Measurements from ENCODE around the gene KCNH3.
"Not testable (repeated sequence)": the region's sequence is repeated elsewhere in the genome, so short reads cannot be mapped to it uniquely, and the experiment has no call there.

Gene KCNH3, protein sequence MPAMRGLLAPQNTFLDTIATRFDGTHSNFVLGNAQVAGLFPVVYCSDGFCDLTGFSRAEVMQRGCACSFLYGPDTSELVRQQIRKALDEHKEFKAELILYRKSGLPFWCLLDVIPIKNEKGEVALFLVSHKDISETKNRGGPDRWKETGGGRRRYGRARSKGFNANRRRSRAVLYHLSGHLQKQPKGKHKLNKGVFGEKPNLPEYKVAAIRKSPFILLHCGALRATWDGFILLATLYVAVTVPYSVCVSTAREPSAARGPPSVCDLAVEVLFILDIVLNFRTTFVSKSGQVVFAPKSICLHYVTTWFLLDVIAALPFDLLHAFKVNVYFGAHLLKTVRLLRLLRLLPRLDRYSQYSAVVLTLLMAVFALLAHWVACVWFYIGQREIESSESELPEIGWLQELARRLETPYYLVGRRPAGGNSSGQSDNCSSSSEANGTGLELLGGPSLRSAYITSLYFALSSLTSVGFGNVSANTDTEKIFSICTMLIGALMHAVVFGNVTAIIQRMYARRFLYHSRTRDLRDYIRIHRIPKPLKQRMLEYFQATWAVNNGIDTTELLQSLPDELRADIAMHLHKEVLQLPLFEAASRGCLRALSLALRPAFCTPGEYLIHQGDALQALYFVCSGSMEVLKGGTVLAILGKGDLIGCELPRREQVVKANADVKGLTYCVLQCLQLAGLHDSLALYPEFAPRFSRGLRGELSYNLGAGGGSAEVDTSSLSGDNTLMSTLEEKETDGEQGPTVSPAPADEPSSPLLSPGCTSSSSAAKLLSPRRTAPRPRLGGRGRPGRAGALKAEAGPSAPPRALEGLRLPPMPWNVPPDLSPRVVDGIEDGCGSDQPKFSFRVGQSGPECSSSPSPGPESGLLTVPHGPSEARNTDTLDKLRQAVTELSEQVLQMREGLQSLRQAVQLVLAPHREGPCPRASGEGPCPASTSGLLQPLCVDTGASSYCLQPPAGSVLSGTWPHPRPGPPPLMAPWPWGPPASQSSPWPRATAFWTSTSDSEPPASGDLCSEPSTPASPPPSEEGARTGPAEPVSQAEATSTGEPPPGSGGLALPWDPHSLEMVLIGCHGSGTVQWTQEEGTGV

DNA sequence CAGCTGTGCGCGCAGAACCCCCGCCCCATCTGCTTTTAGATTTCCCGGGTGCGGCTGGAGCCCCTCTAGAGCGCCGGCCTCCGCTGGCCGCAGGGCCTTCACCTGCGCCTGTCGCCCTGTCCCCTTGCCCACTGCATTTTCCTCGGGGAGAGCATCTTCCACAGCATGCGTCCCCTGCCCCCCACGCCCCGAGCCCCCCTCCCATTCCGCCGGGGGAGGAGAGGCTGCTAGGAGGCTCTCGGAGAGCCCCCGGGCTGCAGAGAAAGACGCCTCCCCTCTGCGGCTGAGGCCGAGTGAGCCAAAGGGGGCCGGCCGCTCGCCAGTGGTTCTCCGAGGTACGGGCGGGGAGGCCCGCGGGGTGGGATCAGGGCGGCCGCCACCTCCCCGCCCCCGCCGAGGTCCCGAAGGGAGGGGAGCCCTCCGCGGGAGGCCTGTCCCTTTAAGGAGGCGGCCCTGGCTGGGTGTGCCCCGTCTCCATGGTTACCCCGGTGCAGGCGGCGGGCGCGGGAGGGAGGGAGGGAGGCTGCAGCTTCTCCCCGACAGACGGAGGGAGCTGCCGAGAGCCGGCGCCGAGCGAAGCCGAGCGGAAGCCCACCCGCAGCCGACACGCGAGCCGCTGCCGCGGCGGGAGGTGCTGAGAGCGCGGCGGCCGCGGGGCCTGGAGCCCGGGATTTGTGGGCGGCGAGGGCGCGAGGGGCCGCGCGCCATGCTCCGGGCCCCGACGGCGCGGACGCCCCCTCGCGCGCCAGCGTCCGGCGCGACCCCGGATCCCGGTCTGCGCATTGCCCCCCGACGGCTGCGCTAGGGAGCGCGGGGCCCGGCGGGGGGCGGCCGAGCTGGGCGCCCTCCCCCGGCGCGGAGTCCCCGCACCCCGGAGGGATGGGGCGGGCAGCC is at the start of gene KCNH3:
KCNH3 (plus strand) TSS at position 521 of the 894 bp plus-strand sequence. CDS start 387 bp downstream, outside the sequence.
- DNase-seq (ENCODE audit: low spot score) = peak; percentile 75

DNA sequence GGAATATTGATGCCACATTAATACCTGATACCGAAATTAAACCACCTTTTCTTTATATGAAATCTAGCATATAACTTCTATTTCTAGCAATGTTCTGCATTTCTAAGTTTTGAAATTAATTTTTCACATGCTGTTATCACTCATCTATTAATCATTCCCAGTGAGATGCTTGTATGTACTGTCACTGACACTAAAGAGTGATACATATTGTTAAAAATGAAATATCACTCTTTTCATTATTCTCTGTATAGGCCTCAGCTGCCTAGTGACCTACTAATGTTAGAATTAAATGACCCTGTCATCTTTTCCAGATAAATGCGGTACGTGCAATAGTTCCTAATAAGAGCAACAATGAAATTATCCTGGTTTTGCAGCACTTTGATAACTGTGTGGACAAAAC is 49.7 kb upstream of the KCNH3 start:
- peak; percentile 19 for DNase-seq (ENCODE audit: low spot score)

DNA sequence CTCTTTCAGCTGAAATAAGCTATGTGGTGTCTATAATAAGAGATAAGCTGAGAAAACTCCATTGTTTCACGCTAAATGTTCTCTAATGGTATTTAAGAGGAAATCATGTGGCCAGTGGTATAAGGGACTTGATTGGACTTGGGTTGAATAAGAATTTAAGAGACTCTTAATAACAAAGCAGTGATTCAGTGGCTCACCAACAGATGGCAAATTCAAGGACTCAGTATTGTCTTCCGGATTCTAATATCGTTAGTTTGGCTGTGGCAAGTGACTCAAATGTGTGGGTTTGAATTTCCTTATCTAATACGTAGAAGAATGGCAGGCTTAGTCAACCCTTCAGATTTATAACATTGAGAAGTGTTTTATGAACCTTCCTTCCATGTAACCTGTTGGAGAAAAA is 49.1 kb upstream of the KCNH3 start:
- peak; percentile 75 for DNase-seq (ENCODE audit: low spot score)

DNA sequence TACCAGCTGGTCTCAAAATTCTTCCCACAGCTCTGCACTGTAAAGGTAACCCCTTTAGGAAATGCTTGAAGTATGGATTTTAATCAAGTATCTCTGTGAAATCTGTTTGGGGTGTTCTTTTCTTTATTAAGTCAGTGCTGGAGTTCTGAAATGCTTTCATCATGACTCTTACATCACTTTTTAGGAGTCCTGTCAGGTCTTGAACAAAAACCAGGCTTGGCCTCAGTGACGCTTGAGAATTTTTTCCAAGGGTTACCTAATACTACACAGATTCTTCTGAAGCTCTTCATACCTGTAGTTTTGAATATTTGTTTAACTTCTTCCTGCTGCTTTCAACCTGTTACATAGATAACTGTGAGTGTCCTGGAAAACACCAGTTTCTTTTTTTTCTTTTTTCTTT is 47.0 kb upstream of the KCNH3 start:
- no peak for DNase-seq (ENCODE audit: low spot score)

DNA sequence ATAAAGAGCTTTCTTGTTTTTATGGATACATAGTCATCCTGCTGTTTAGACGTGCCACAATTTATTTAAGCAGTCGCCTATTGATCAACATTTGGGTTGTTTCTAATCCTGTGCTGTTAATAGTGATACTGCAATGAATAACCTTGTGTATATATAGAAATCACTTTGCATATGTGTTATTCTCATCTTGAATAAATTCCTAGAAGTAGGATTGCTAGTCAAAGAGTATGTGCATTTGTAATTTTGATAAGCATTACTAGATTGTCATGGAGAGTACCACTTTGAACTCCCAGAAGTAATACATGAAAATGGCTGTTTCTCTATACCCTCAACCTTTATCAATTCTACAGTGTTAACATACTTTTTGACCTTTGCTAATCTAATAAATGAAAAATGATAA is 44.9 kb upstream of the KCNH3 start:
- DNase-seq (ENCODE audit: low spot score) = no peak

DNA sequence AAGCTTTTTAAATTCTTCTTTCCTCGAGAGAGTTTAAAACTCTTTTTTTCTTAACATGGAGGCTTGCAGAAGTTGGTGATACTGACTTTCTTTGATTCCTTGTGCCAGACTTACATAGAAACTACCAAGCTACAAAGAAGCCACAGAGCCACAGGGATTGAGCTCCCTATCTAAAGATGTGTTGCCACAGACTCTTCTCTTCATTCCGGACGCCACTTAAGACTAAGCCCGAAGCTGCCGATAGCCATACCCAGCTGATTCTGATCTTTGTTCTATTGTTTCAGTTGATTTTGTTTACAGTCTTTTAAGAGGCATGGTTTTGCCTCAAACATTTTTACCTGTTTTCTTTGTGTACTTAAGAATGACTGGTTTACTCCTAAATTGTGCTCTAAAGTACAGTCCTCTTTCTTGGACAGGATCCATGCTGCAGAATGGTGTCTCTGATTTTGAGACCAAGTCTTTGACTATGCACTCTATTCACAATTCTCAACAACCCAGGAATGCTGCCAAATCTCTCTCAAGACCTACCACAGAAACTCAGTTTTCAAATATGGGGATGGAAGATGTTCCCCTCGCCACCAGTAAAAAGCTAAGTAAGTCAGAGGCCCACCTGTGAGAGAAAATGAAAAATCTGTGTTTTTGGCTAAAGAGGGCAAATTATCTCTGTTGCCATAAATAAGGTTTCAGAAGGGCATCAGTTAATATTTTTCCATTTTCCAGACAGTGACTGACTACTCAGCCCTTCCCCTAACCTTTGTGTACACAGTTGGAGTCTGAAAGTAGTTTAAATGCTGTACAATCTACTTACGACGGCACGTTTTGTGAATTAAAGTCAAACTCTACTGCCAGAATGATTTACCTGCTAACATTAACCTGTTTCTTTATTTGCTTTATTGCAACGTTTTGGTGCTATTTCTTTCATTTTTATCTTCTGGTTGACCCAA is 42.1 kb upstream of the KCNH3 start:
- no peak for DNase-seq (ENCODE audit: low spot score)

DNA sequence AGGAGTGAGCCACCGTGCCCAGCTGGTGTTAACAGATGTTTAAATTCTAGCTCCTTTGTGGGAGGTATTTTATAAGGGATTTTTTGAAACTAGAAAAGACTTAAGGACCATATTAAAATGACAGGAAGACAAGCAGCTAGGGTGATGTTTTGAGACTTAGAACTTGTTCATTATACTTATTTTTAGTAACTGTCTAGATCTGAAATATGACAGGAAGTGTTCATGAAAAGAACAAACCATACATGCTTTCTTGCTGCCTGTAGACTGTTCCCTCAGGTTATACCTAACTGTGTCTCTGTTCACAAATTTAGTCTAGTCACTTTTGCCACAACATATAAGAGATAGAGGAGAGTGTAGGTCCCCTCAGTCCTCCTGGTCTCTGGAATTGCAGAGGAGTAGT is 36.9 kb upstream of the KCNH3 start:
- DNase-seq (ENCODE audit: low spot score) = no peak

DNA sequence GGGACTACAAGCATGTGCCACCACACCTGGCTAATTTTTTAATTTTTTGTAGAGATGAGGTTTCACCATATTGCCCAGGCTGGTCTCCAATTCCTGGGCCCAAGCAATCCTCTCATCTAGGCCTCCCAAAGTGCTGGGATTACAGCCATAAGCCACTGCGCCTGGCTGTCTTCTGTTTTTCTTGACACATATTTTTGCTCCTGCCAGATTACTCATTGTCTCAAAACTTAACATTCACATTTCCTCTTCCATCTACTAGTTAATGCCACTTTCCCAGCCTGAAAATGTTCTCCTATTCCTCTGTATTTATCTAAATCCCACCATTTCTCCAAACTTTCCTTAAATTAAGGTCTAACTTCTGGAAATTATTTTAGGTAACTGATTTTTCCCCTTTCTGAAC is 36.2 kb upstream of the KCNH3 start:
- no peak for DNase-seq (ENCODE audit: low spot score)

DNA sequence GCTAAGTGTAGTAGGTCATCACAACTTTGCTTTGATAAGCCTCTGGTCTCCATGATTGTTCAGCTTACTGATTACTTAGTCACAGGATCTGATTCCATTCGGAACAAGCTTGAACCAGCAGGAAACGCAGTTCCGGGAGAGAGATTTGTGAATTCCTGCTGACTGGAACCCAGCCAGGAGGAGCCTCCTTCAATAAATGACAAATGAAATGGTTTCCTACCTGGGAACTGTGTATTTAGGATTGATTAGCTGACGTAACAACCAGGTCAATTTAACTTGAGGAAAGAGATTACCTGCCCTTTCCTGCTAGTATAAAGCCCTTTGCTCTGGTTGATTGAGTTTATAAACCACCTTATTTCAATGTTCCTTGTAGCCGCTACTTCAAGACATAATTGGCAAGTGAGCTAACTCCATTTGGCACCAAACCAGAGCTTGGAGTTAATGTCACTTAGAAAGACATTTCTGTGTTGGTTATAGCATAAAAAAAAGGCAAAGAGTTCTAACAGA is 35.1 kb upstream of the KCNH3 start:
- DNase-seq (ENCODE audit: low spot score) = peak; percentile 38

DNA sequence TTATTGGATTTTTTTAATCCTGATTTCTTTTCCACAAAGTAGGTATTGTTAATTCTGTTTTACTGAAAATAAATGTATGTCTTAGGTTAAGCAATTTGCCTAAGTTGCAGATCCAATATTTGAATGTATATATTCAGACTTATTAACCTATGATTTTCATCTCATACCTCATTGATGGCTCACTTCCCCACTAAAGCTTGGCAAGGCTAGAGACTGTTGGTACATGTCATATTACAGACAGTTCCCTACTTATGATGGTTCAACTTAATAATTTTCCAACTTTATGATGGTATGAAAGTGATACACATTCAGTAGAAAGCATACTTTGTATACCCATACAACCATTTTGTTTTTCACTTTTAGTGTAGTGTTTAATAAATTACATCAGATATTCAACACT is 33.2 kb upstream of the KCNH3 start:
- no peak for DNase-seq (ENCODE audit: low spot score)

DNA sequence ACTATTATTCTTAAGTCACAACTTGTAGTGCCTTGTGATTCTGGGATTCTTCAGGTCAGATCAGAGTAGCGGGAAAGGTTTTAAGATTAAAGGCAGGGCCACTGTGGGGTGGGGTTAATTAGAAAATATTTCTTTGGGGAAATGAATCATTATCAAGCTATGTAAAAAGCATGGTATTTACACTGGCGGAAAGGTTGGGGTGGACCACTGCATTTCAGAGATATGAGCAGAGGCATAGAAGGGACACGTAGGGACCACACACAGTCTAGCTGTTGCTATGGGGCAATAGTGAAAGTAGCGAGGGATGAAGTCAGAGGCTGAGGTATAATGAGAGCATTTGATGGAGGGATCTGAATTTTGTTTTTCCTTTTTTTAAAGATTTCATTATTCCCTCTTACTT is 31.7 kb upstream of the KCNH3 start:
- DNase-seq (ENCODE audit: low spot score) = no peak

DNA sequence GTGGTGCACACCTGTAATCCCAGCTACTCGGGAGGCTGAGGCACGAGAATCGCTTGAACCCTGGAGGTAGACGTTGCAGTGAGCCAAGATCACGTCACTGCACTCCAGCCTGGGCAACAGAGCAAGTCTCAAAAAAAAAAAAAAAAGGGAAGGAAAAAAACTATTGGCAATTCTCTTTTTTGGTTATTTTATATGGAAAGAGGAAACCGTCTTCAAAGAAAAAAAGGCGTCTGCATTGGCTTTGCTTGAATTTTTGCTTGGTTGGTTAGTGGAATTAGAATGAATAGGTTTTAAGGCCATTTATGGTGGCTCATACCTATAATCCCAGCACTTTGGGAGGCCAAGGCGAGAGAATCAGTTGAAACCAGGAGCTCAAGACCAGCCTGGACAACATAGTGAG is 29.1 kb upstream of the KCNH3 start:
- DNase-seq (ENCODE audit: low spot score) = not testable (repeated sequence)

DNA sequence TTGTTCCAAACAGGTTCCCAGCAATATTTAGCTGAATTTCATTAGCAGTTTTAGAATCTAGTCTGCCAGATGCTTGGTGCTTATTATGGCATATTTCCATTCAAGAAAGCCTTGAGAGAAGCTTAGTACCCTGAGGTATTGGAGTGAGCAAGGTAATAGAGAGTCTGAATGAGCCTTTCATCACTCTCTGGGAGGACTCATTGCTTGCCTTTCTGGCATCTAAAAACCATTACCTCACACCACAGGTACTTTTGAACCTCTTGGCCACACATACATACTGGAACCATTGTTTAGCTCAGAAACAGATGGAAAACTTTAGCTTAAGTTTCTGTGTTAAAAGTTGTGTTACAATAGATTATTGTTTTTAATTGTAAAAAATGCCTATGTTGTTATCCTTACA is 27.4 kb upstream of the KCNH3 start:
- DNase-seq (ENCODE audit: low spot score) = no peak

DNA sequence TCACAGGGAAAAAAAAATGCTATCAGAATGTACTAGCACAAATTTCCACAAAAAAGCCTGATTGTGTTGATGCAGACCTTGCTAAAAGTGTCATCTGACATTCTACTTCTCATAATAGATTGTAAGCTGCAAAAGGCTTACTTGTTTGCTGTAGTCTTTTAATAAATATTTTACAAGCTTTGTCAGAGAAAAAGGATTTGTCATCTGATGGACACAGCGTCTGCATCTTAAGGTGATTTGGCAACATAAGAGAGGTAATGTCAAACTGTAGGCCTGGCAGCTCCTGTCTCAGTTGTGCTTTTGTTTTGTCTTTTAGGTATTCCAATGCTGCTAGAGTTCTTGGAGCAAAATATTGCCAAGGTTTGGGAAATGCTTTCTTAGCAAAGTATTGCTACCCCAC is 26.3 kb upstream of the KCNH3 start:
- no peak for DNase-seq (ENCODE audit: low spot score)

DNA sequence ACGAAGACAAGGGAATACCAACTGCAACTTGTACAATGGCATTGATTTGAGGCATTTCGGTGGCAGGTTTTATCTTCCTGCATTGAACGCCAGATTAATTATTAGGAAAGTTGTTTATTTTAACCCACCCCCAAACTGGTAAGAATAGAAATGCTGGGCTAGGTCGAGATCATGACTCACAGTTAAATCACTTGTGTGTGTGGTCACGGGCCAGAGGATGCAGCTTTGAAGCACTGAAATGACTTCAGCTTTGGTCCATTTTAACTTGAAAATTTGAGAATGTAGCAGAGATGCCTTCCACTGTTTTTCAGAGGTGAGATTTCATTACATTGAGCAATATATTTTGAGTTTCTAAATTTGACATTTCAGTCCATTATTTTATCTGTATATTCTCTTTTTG is 23.6 kb upstream of the KCNH3 start:
- DNase-seq (ENCODE audit: low spot score) = peak; percentile 72

DNA sequence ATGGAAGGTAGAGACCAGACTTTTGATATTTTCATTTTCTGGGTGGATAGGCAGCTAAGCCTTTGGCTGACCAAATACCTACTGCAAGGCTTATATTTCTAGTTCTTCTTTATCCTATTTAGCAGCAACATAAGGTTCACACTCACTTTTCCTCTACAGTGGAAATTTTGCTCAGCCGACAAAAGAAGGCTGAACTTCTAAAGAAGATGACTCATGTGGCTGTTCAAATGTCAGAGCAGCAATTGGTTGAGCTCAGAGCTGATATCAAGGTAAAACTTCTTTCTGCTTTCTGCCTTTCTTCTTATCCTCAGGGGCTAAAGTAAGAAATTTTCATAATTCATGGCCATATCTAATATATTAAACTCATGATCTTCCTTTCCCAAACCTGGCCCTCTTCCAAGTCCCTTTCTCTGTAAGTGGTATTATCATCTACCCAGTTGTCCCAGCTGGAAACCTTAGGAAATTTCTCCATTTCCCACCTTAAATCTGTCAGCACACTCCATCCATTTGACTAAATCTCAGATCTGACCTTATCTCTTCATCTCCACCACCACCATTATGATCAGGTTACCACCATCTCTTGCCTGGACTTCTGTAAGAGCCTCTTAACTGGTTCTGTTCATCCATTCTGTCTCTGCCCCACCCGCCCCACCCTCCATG is 19.8 kb upstream of the KCNH3 start:
- no peak for DNase-seq (ENCODE audit: low spot score)

DNA sequence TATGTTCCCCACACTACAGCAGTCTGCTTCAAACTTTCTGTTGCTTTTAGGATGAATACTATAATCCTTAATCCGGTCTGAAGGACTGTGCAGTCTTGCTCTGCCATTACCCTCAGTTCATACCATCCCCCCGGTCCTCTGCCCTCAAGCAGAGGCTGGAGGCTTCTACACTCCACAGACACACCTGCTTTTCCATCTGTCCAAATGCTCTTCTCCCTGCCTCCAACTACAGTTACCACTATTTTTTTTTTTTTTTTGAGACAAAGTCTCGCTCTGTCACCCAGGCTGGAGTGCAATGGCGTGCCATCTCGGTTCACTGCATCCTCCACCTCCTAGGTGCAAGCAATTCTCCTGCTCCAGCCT is 19.3 kb upstream of the KCNH3 start:
- DNase-seq (ENCODE audit: low spot score) = no peak

DNA sequence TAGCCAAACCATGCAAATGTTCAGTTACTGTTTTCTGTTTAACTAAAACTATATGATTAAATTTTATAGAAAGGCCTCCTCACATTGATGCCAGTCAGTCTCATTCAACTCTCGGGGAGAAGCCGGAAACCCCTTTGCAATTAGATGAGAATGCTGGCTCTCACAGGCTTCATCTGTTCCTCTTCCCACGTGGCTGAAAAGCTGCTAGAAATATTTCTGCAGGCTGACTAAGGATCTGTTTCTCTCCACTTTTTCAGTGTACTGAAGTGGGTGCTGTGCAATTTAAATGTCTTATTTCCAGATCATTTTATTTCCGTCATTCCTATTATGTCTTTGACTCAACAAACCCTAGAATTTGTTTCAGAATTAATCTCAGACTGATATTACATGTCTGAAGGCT is 17.4 kb upstream of the KCNH3 start:
- no peak for DNase-seq (ENCODE audit: low spot score)

DNA sequence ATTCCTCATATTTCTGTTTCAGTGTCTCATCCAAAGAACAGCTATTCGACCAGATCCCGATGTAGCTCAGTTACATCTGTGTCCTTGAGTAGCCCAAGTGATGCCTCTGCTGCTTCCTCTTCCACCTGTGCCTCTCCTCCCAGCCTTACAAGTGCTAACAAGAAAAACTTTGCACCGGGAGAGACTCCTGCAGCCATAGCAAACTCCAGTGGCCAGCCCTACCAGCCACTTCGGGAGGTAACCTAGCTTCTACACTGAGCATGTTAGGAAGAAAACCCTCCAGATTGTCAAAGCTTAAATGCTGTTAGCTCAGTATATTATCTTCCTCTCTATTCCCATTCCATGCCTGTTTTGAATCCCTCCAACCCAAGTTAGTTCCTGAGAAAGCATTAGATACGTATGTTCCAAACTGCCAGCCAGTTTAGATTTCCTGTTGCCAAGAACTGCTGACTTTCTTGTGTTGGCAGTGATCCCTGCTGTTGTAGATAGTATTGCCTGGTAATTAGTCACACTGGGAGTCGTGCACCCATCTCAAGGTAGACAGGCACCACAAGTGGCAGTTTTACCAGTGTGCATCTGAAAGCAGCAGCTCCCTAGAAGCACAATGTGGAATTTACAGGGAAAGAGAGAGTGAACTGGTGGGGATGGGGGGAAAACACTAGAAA is 14.0 kb upstream of the KCNH3 start:
- no peak for DNase-seq (ENCODE audit: low spot score)
